Activated CD8-positive, alpha-beta T cell treated with anti-CD3 and anti-CD28 coated beads for 36 hours (primary cell): ENCODE results near the gene LHFPL3. TPM values are rescaled to one million over a fixed set of nuclear protein-coding genes. Genes with fewer than 3 reads are reported as not detected.

Source experiments
- ATAC-seq: fragments of 200-7000 bp; cut with Tn5 transposase; one replicate; pipeline ENCODE4 v1.10.0; 2021; ENCODE audit warnings: mild to moderate bottlenecking, moderate library complexity
- CTCF ChIA-PET: fragments of 350-600 bp; sonication (Branson Sonifier 250); formaldehyde crosslinking; loops from one replicate; lab custom pipeline; 2021; ENCODE audit warnings: antibody characterized with exemption; lab: Charles Lee
- POLR2A ChIA-PET: fragments of 350-600 bp; sonication (Branson Sonifier 250); formaldehyde crosslinking; loops from one replicate; lab custom pipeline; 2021; ENCODE audit warnings: antibody characterized with exemption; lab: Charles Lee
- DNase-seq: peaks from one replicate; pipeline ENCODE4 v3.0.0-alpha.2; 2020
- H3K27ac Mint-ChIP-seq: one replicate; pipeline ENCODE4 v1.8.0; 2021; ENCODE audit warnings: mild to moderate bottlenecking, mixed read lengths
- H3K27me3 Mint-ChIP-seq: one replicate; pipeline ENCODE4 v1.8.0; 2021; ENCODE audit warnings: mixed read lengths
- H3K36me3 Mint-ChIP-seq: one replicate; pipeline ENCODE4 v1.8.0; 2021; ENCODE audit warnings: low read depth, mixed read lengths
- H3K4me1 Mint-ChIP-seq: one replicate; pipeline ENCODE4 v1.8.0; 2021; ENCODE audit warnings: low read depth, mixed read lengths
- H3K4me3 Mint-ChIP-seq: one replicate; pipeline ENCODE4 v1.8.0; 2021; ENCODE audit warnings: mild to moderate bottlenecking, moderate library complexity, mixed read lengths
- H3K9me3 Mint-ChIP-seq: one replicate; pipeline ENCODE4 v1.8.0; 2021; ENCODE audit warnings: mixed read lengths
- intact Hi-C: fragments of 100-400 bp; cut with micrococcal nuclease; formaldehyde crosslinking; loops from one replicate; pipeline ENCODE4 v1.10.0; 2022
- total RNA-seq, 2 experiments: library from RNA; stranded (reverse); gene quantifications; one replicate each; pipeline ENCODE4 v1.2.3, GENCODE V29; 2021
- TF ChIP-seq, protein P1 (sequence below): fragments of 200-600 bp; IDR thresholded peaks from one replicate; pipeline ENCODE4 v1.8.0; 2022; ENCODE audit warnings: antibody characterized with exemption, mild to moderate bottlenecking

LHFPL3 gene
- total RNA-seq, 2 experiments from 2014 or later = not detected

DNA sequence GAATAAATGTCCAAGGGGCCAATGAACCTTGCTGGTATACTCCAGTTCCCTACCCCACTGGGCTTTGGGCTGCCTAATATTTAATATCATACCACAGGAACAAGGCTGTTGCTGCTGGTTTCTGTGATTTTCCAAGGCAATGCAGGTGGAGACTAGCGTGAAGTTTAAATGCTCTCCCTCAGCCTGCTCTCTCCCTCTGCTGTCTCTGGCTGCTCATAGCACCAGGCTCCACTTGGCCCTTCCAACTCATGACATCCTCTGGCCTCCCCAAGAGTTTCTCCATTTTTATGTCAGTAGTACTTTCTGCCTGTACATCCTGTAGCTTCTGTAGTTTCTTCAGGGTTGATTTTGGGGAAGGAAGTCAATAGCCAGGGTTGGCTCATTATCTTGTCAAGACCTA, 103.5 kb downstream of the LHFPL3 start:
- no peak overlapping the region for H3K27ac Mint-ChIP-seq
- POLR2A ChIA-PET = no interaction called here
- no peak for ATAC-seq
- H3K36me3 Mint-ChIP-seq = no peaks in the 10 kb centered on the region
- CTCF ChIA-PET = no interaction called here
- intact Hi-C loops = no loop called here
- no peaks in the 10 kb centered on the region for H3K4me1 Mint-ChIP-seq
- H3K27me3 Mint-ChIP-seq = peaks cover 5% of the 10 kb centered on the region
- no peak for DNase-seq
- H3K4me3 Mint-ChIP-seq = no peak overlapping the region
- H3K9me3 Mint-ChIP-seq = no peaks in the 10 kb centered on the region
- TF ChIP-seq, protein P1, sequence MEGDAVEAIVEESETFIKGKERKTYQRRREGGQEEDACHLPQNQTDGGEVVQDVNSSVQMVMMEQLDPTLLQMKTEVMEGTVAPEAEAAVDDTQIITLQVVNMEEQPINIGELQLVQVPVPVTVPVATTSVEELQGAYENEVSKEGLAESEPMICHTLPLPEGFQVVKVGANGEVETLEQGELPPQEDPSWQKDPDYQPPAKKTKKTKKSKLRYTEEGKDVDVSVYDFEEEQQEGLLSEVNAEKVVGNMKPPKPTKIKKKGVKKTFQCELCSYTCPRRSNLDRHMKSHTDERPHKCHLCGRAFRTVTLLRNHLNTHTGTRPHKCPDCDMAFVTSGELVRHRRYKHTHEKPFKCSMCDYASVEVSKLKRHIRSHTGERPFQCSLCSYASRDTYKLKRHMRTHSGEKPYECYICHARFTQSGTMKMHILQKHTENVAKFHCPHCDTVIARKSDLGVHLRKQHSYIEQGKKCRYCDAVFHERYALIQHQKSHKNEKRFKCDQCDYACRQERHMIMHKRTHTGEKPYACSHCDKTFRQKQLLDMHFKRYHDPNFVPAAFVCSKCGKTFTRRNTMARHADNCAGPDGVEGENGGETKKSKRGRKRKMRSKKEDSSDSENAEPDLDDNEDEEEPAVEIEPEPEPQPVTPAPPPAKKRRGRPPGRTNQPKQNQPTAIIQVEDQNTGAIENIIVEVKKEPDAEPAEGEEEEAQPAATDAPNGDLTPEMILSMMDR = no peak

DNA sequence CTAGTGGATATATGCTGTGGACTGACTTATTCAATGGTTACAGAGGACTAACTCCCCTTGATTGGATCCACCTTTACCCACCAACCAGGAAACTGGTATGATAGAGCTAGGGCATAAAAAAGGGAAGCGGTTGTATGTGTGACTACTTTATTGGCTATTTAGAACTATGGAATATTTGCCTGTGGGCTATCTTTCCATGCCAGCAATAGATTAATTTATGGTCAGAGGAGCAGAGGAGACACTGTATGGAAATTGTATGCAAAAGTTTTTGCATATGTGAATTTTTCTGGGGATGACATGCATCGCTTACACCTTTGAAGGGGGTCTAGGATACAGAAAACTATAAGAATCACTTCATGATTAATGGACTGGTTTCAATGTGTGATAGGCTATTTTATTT, 105.7 kb downstream of the LHFPL3 start:
- intact Hi-C loops = no loop called here
- Mint-ChIP-seq H3K9me3 (no peaks in the 10 kb centered on the region), H3K36me3 (no peaks in the 10 kb centered on the region), H3K4me3 (no peak overlapping the region), H3K27ac (no peak overlapping the region), H3K27me3 (peaks cover 8% of the 10 kb centered on the region), H3K4me1 (no peaks in the 10 kb centered on the region)
- POLR2A ChIA-PET = no interaction called here
- ATAC-seq (no peak), DNase-seq (no peak)
- TF ChIP-seq, protein P1 = no peak
- CTCF ChIA-PET = no interaction called here

DNA sequence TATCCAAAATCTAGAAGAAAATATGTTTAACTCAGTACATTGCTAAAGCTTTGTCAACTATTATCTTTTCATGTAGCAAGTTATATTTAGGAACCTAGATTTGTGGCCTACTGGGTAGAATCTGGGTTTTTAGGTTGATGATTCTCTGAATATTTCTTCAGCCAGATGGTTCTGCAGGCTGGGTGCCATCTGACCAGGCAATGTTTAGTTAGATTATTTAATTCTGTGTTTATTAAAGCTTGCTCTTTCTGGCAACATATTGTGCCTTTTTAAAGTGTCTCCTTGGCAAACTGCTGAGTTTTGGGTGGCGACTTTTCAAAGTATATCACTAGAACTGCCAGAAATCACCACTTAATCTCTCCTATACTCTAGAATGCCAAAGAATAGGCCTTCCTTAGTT, 114.1 kb downstream of the LHFPL3 start:
- DNase-seq (no peak), ATAC-seq (no peak)
- no peaks in the 10 kb centered on the region for H3K27me3 Mint-ChIP-seq
- no peak overlapping the region for H3K4me3 Mint-ChIP-seq
- no peaks in the 10 kb centered on the region for H3K4me1 Mint-ChIP-seq
- ChIA-PET CTCF (no interaction called here), POLR2A (no interaction called here)
- H3K27ac Mint-ChIP-seq = no peak overlapping the region
- H3K36me3 Mint-ChIP-seq = no peaks in the 10 kb centered on the region
- TF ChIP-seq, protein P1 = no peak
- intact Hi-C loops = no loop called here
- H3K9me3 Mint-ChIP-seq = no peaks in the 10 kb centered on the region

DNA sequence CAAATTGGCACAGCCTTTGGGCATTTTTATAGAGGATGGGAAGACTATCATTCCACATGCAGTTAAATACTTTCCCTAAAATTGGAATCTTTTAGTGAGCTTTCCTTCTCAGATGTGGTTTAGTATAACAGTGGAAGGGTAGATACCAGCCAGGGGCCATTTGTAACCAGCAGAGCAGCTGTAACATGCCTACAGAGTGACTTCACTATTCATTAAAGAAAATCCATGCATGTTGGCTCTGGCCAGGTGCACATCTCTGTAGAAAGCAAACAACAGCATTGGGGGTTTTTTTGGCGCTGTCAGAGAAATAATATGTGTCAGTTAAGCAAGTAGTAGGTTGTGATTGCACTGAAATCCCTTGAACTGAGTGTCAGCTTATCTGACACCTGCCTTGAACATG, 115.6 kb downstream of the LHFPL3 start:
- no peak overlapping the region for H3K27ac Mint-ChIP-seq

DNA sequence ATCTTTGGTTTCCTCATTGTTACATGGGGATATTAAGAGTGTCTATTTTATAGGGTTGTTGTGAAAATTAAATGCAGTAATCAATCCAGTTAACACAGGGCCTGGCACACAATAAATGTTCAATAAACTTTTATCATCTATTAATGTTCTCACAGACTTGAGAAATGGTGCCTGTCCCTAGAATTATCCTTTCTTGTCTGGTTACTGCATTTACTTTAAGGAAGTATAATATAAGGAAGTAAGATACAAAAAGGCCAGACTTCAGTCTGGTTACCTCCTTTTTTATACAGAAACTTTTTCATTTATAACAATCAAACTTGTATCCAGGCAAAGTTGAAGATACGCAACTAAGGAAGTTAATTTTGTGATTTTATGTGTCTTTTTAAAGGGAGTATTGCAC, 117.0 kb downstream of the LHFPL3 start:
- ChIA-PET CTCF (no interaction called here), POLR2A (no interaction called here)
- no peaks in the 10 kb centered on the region for H3K4me1 Mint-ChIP-seq
- no peaks in the 10 kb centered on the region for H3K9me3 Mint-ChIP-seq
- TF ChIP-seq, protein P1 = no peak
- DNase-seq (no peak), ATAC-seq (no peak)
- no peak overlapping the region for H3K27ac Mint-ChIP-seq
- no peaks in the 10 kb centered on the region for H3K27me3 Mint-ChIP-seq
- H3K36me3 Mint-ChIP-seq = no peaks in the 10 kb centered on the region
- intact Hi-C loops = no loop called here
- H3K4me3 Mint-ChIP-seq = no peak overlapping the region

More for the DNA sequence above, 115.6 kb downstream of the LHFPL3 start:
- H3K4me3 Mint-ChIP-seq = no peak overlapping the region
- intact Hi-C loops = no loop called here
- TF ChIP-seq, protein P1 = no peak
- ChIA-PET POLR2A (no interaction called here), CTCF (no interaction called here)
- no peaks in the 10 kb centered on the region for H3K9me3 Mint-ChIP-seq
- no peaks in the 10 kb centered on the region for H3K36me3 Mint-ChIP-seq
- DNase-seq (no peak), ATAC-seq (no peak)
- no peaks in the 10 kb centered on the region for H3K4me1 Mint-ChIP-seq
- H3K27me3 Mint-ChIP-seq = no peaks in the 10 kb centered on the region
